ENCODE data around the gene RASA3. TPM values are rescaled to one million over a fixed set of nuclear protein-coding genes. Genes with fewer than 3 reads are reported as not detected.
A peak's percentile ranks its signal among the peaks of the same experiment; 100 is the strongest.
"Not testable (repeated sequence)": the region's sequence is repeated elsewhere in the genome, so short reads cannot be mapped to it uniquely, and the experiment has no call there.

RASA3 gene
- total RNA-seq, 3 donors from 2014 or later (not counting 1 experiment from before 2014, with no cell fraction given) = 252 to 277 (median 274) TPM

DNA sequence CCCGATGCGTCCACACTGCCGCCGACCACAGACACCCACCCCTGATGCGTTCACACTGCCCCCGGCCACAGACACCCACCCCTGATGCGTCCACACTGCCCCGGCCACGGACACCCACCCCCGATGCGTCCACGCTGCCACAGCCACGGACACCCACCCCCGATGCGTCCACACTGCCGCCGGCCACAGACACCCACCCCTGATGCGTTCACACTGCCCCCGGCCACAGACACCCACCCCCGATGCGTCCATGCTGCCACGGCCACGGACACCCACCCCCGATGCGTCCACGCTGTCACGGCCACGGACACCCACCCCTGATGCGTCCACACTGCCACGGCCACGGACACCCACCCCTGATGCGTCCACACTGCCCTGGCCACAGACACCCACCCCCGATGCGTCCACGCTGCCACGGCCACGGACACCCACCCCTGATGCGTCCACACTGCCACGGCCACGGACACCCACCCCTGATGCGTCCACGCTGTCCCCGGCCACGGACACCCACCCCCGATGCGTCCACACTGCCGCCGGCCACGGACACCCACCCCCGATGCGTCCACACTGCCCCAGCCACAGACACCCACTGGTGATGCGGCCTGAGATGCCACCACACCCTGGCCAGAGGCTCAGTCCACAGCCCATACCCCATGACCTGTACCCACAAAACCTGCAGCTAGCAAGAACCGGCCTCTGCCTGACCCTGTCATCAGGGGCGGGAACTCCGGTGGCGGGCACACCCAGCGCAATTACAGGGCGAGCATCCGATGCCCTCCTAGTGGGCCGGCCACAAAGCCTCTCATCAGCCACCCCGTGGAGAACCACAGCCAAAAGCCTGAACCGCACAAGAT lies 28.4 kb downstream of the RASA3 start:
- Mint-ChIP-seq H3K27me3 (ENCODE audit: low read depth in 2 of 2) (no peaks in the 10 kb centered on the region), H3K4me1 (peaks cover 66 to 84% of the 10 kb centered on the region in 2 donors), H3K4me3 (peak overlapping the region; percentile 85), H3K36me3 (no peaks in the 10 kb centered on the region), H3K27ac (peak overlapping the region; percentile 95 to 100), H3K9me3 (no peaks in the 10 kb centered on the region)
- 64% methylated on average over 53 of the region's 62 CpGs for WGBS (ENCODE audit: insufficient coverage)
- DNase-seq (peak in 1 of 2 donors; percentile 76), ATAC-seq (peak; percentile 55 to 56 (median 55))
- Histone ChIP-seq H3K36me3 (ENCODE audit: control insufficient read depth, insufficient read depth, low read length) (peaks cover 25% of the 10 kb centered on the region), H3K27me3 (ENCODE audit: control insufficient read depth, insufficient read depth, low read length) (no peaks in the 10 kb centered on the region), H3K4me1 (ENCODE audit: control insufficient read depth, insufficient read depth, low read length) (peaks cover 92% of the 10 kb centered on the region), H3K9me3 (ENCODE audit: control insufficient read depth, insufficient read depth, low read length) (no peaks in the 10 kb centered on the region), H3K4me3 (ENCODE audit: low read length) (no peak overlapping the region), H3K27ac (ENCODE audit: low read length) (peak overlapping the region; percentile 46)
- TF ChIP-seq CTCF (IDR thresholded peaks at IDR 0.05) = no peak
- intact Hi-C loops (cut with micrococcal nuclease) = loop anchor here (2.0 kb wide), 3 partner anchors 27 to 123 kb away; no protein-coding TSS in a partner anchor

DNA sequence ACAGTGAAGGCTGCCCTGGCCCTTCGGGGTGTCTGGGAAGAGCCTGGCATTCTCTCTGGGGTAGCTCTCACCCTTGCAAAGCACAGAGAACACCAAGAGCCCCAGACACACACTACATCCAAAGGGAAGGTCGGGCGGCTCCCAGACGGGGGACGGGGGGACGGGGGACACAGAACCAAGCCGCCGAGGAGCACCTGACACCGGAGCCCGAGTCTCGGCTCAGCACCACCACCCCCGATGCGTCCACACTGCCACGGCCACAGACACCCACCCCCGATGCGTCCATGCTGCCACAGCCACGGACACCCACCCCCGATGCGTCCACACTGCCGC lies 29.2 kb downstream of the RASA3 start:
- H3K27ac ChIP-seq (ENCODE audit: low read length); ATAC-seq; intact Hi-C loops (cut with micrococcal nuclease); H3K27me3 ChIP-seq (ENCODE audit: control insufficient read depth, insufficient read depth, low read length); H3K9me3 ChIP-seq (ENCODE audit: control insufficient read depth, insufficient read depth, low read length); H3K4me3 ChIP-seq (ENCODE audit: low read length); H3K9me3 Mint-ChIP-seq; H3K36me3 Mint-ChIP-seq; H3K27me3 Mint-ChIP-seq (ENCODE audit: low read depth in 2 of 2): not testable (repeated sequence)
- WGBS (ENCODE audit: insufficient coverage) = 99% methylated on average over 6 of the region's 20 CpGs
- Histone ChIP-seq H3K36me3 (ENCODE audit: control insufficient read depth, insufficient read depth, low read length) (peaks cover 18% of the 10 kb centered on the region), H3K4me1 (ENCODE audit: control insufficient read depth, insufficient read depth, low read length) (peaks cover 90% of the 10 kb centered on the region)
- peaks cover 63 to 82% of the 10 kb centered on the region in 2 donors for H3K4me1 Mint-ChIP-seq
- peak in 1 of 2 donors; percentile 22 for DNase-seq
- peak overlapping the region; percentile 37 for H3K4me3 Mint-ChIP-seq
- H3K27ac Mint-ChIP-seq = peak overlapping the region; percentile 83 to 95

- Histone ChIP-seq H3K4me3 (ENCODE audit: low read length) (no peak overlapping the region), H3K27me3 (ENCODE audit: control insufficient read depth, insufficient read depth, low read length) (no peaks in the 10 kb centered on the region), H3K27ac (ENCODE audit: low read length) (peak overlapping the region; percentile 7), H3K9me3 (ENCODE audit: control insufficient read depth, insufficient read depth, low read length) (no peaks in the 10 kb centered on the region), H3K4me1 (ENCODE audit: control insufficient read depth, insufficient read depth, low read length) (peaks cover 90% of the 10 kb centered on the region), H3K36me3 (ENCODE audit: control insufficient read depth, insufficient read depth, low read length) (peaks cover 18% of the 10 kb centered on the region)
- ATAC-seq = no peak
- H3K4me3 Mint-ChIP-seq = peak overlapping the region; percentile 37
- H3K27me3 Mint-ChIP-seq (ENCODE audit: low read depth in 2 of 2) = no peaks in the 10 kb centered on the region
- no peaks in the 10 kb centered on the region for H3K9me3 Mint-ChIP-seq
- no peak for DNase-seq
- TF ChIP-seq CTCF (IDR thresholded peaks at IDR 0.05) = no peak
- WGBS (ENCODE audit: insufficient coverage) = 89% methylated on average over 29 of the region's 29 CpGs
- intact Hi-C loops (cut with micrococcal nuclease) = no loop called here
- H3K36me3 Mint-ChIP-seq = no peaks in the 10 kb centered on the region
- peak overlapping the region; percentile 83 to 95 for H3K27ac Mint-ChIP-seq
- H3K4me1 Mint-ChIP-seq = peaks cover 63 to 82% of the 10 kb centered on the region in 2 donors
Observed at GRCh38 chr13:114102521-114103288, 29.7 kb downstream of the RASA3 start.

DNA sequence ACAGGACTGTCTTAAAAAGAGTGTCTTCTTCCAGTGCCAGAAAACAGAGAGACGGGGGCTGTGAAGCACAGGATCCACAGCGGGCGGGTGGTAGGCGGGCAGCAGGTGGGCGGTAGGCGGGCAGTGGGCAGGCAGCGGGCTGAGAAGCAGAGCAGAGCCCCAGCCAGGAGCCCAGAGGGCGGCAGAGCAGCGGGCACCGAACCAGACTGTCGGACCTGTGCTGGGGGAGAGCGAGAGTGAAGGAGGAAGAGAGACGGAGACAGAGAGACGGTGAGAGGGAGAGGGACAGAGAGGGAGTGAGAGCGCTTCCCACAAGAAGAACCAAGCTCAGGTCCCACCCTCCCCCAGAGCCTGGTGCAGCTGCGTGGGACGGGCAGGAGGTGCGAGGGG lies 30.3 kb downstream of the RASA3 start:
- WGBS (ENCODE audit: insufficient coverage) = 84% methylated on average over 17 of the region's 18 CpGs
- no peaks in the 10 kb centered on the region for H3K9me3 ChIP-seq (ENCODE audit: control insufficient read depth, insufficient read depth, low read length)
- Mint-ChIP-seq H3K4me3 (peak overlapping the region; percentile 60), H3K27ac (peak overlapping the region; percentile 83 to 95), H3K9me3 (no peaks in the 10 kb centered on the region), H3K36me3 (no peaks in the 10 kb centered on the region), H3K4me1 (peaks cover 65 to 83% of the 10 kb centered on the region in 2 donors), H3K27me3 (ENCODE audit: low read depth in 2 of 2) (no peaks in the 10 kb centered on the region)
- DNase-seq = no peak
- intact Hi-C loops (cut with micrococcal nuclease) = no loop called here
- H3K36me3 ChIP-seq (ENCODE audit: control insufficient read depth, insufficient read depth, low read length) = peaks cover 19% of the 10 kb centered on the region
- H3K27ac ChIP-seq (ENCODE audit: low read length) = peak overlapping the region; percentile 7
- no peak overlapping the region for H3K4me3 ChIP-seq (ENCODE audit: low read length)
- peaks cover 90% of the 10 kb centered on the region for H3K4me1 ChIP-seq (ENCODE audit: control insufficient read depth, insufficient read depth, low read length)
- TF ChIP-seq CTCF (IDR thresholded peaks at IDR 0.05) = no peak
- no peaks in the 10 kb centered on the region for H3K27me3 ChIP-seq (ENCODE audit: control insufficient read depth, insufficient read depth, low read length)
- no peak for ATAC-seq

Data from natural killer cell (primary cell).